Measurements from ENCODE around the gene SLC39A9. TPM values are rescaled to one million over a fixed set of nuclear protein-coding genes. Genes with fewer than 3 reads are reported as not detected.

Gene SLC39A9
- total RNA-seq, 1 experiment from 2014 or later, result 80.2 TPM

DNA sequence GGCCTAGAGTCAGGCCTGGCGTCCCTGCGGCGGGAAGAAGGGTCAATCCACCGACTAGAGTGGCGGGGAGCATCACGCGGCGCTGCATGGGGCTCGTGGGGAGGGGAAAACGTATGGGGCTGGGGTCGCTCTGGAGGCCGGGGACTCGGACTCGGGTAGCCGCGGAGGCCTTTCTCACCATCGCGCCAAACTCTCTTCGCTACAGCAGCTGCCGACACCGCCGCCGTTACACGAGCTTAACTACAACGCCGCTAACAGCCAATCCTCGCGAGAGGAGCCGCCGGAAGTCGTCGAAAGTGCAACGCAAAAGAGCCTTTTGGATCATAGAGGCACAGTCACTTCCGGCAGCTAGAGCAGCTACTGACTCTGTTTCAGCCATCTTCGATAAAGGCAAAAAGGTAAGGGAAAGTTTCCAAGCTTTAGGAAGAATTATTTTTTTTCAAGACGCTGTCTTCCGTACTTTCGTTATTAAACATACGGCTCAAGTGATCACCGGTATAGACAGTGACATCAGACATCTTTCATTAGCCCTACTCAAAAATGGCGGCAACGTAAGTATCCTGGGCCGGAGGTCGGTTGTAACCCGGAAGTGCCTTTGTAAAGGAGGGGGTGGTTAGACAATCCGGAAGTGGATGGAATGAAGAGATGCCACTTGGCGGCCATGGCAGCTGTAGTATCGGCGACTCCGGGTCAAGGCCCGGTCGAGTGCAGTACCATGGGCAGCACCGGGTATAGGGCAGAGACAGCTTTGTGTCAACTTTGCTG, at the start of gene SLC39A9, which contains the start of gene ERH (continued):
- TF ChIP-seq, protein P1, sequence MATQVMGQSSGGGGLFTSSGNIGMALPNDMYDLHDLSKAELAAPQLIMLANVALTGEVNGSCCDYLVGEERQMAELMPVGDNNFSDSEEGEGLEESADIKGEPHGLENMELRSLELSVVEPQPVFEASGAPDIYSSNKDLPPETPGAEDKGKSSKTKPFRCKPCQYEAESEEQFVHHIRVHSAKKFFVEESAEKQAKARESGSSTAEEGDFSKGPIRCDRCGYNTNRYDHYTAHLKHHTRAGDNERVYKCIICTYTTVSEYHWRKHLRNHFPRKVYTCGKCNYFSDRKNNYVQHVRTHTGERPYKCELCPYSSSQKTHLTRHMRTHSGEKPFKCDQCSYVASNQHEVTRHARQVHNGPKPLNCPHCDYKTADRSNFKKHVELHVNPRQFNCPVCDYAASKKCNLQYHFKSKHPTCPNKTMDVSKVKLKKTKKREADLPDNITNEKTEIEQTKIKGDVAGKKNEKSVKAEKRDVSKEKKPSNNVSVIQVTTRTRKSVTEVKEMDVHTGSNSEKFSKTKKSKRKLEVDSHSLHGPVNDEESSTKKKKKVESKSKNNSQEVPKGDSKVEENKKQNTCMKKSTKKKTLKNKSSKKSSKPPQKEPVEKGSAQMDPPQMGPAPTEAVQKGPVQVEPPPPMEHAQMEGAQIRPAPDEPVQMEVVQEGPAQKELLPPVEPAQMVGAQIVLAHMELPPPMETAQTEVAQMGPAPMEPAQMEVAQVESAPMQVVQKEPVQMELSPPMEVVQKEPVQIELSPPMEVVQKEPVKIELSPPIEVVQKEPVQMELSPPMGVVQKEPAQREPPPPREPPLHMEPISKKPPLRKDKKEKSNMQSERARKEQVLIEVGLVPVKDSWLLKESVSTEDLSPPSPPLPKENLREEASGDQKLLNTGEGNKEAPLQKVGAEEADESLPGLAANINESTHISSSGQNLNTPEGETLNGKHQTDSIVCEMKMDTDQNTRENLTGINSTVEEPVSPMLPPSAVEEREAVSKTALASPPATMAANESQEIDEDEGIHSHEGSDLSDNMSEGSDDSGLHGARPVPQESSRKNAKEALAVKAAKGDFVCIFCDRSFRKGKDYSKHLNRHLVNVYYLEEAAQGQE (IDR thresholded peaks at IDR 0.05; ENCODE audit: low read depth), result no peak
- TF ChIP-seq JUND (IDR thresholded peaks at IDR 0.05) (no peak), POLR2AphosphoS5 (IDR thresholded peaks at IDR 0.05; ENCODE audit: low read depth, low read length) (peak; percentile 76)

DNA sequence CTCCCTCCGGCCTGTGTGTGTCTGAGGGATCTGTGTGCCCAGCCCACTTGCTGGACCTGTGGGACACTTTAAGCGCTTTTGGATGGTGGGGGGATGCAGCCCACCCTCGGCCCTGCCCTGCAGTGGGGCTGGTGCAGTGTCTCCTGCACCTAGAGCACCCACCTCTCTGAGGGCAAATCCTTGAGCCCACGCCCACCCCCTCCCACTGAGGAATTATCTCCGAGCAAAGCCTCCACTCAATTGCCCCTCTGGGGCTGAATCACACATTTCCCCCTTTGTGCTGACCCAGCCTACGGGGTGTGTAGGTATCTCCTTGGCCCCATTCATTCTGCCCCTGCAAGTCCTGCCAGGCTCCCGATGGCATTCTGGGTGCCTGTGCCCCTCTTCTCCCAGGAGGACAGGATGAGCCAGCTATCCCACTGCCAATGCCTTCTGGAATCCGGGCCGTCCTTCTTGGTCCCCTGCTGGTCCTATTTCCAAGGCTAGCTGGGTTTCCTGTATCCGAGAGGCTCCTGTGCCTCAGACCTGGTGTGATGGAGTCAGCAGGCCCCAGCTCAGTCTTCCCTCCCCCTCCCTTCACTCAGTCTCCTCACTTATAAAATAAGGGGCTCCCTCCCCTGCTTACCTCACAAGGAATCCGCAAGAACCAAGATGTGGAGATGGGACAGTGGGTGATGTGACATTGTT, 49.3 kb upstream of the SLC39A9 start:
- H3K9ac ChIP-seq (ENCODE audit: low read length), result no peak overlapping the region
- TF ChIP-seq CBX3 (IDR thresholded peaks at IDR 0.05; ENCODE audit: low read depth) (no peak), ZFX (IDR thresholded peaks at IDR 0.05) (no peak), EZH2 (IDR thresholded peaks at IDR 0.05) (no peak), JUND (IDR thresholded peaks at IDR 0.05) (no peak), SP1 (IDR thresholded peaks at IDR 0.05; ENCODE audit: low read depth) (no peak), FOSL1 (IDR thresholded peaks at IDR 0.05; ENCODE audit: low read depth) (no peak), TCF7L2 (IDR thresholded peaks at IDR 0.05; ENCODE audit: borderline replicate concordance, extremely low read depth, insufficient read depth, insufficient read length) (no peak), SIN3A (IDR thresholded peaks at IDR 0.05; ENCODE audit: low read depth) (no peak), POLR2A (IDR thresholded peaks at IDR 0.05; ENCODE audit: borderline replicate concordance, extremely low read depth, insufficient read depth, insufficient read length) (no peak)
- TF ChIP-seq, protein P2, sequence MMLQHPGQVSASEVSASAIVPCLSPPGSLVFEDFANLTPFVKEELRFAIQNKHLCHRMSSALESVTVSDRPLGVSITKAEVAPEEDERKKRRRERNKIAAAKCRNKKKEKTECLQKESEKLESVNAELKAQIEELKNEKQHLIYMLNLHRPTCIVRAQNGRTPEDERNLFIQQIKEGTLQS (IDR thresholded peaks at IDR 0.05), result no peak
- no peak overlapping the region for H2AFZ ChIP-seq (ENCODE audit: low read depth, low read length, poor library complexity, severe bottlenecking)
- no TSS peak for BruUV-seq (replicated peaks)
- DNase-seq (ENCODE audit: low read depth, low spot score) (no peak), ATAC-seq (no peak)
- POLR2A ChIA-PET, result no interaction called here
- no peaks in the 10 kb centered on the region for H3K79me2 ChIP-seq (ENCODE audit: insufficient read depth, low read length)
- H3K36me3 ChIP-seq (ENCODE audit: control insufficient read depth in 1 of 2, insufficient read depth in 2 of 2, low read length in 2 of 2), result no peaks in the 10 kb centered on the region
- H3K4me3 ChIP-seq (replicated peaks in 1 of 2; ENCODE audit: low read depth in 1 of 2, low read length in 2 of 2), result no peak overlapping the region
- CTCF ChIA-PET, result no interaction called here
- RAD21 ChIA-PET (ENCODE audit: low non-redundant PET in 1 of 2, low total read pairs in 2 of 2, uncharacterized antibody in 2 of 2, unreplicated experiment in 2 of 2), result no interaction called here
- no peak overlapping the region for H3K4me2 ChIP-seq (ENCODE audit: low read length)
- no peaks in the 10 kb centered on the region for H3K9me2 ChIP-seq (ENCODE audit: insufficient read depth)
- H3K9me3 ChIP-seq (ENCODE audit: control insufficient read depth in 1 of 2, insufficient read depth in 1 of 2, low read depth in 1 of 2, low read length in 2 of 2), result no peaks in the 10 kb centered on the region
- H3K27ac ChIP-seq (ENCODE audit: low read depth, low read length), result no peak overlapping the region
- no peaks in the 10 kb centered on the region for H3K4me1 ChIP-seq (ENCODE audit: control insufficient read depth in 1 of 2, insufficient read depth in 2 of 2, low read length in 2 of 2)
- intact Hi-C loops (cut with micrococcal nuclease), result no loop called here
- H3K27me3 ChIP-seq (ENCODE audit: insufficient read depth, low read length), result no peaks in the 10 kb centered on the region
- no peaks in the 10 kb centered on the region for H4K20me1 ChIP-seq (ENCODE audit: insufficient read depth)
